Measurements from ENCODE around the gene EZH2. TPM values are rescaled to one million over a fixed set of nuclear protein-coding genes. Genes with fewer than 3 reads are reported as not detected.
A peak's percentile ranks its signal among the peaks of the same experiment; 100 is the strongest.

Gene EZH2
- total RNA-seq, 2 experiments from 2014 or later: 115 to 118 TPM

DNA sequence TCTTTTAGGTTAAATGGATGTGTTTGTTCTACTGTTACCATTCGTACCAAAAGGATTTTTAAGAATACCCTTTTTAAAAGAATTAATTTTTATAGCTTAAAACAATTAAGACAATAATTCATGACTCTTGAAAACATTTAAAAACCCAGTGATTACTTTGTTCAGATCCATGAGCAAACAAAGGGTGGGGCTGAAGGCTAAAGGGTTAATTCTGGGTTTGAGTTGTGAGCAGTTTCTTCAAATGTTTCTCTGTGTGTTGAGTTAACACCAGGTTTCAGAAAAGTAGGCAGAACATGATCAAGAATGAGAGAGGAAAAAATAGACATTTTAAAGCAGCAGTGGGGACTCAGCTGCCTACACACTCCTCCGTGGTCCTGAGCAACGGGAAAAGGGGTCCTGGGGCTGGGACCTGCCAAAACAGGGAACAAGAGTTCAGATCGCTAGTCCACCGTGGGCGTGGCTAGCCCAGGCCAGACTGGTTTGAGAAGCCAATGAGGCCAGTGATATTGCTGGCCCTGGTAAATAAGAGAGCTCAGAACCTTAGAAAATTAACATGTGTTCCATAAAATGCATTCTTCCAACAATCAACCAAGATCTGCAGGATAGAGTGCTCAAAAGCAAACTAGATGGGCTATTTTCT, 14.9 kb upstream of the EZH2 start:
- H3K9me3 Mint-ChIP-seq (ENCODE audit: insufficient read depth): no peaks in the 10 kb centered on the region
- POLR2A ChIA-PET: no interaction called here

DNA sequence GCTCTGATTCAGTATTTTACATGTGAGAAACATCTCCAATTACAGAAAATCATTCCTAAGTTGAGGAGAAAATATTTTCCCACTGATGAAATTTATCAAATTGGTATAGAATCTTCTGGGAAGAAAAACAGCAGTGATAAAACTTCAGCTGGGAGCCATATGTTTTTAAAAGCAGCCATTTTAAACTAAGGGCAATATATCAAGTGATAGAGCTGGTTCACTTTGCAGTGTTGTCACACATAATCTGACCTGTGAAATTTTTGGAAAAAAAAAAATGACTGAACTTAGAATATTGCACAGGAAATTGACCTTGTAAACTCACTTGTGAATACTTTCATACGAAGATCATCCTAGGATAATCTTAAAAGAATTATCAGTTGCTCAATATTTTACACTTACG, 10.5 kb upstream of the EZH2 start:
- Mint-ChIP-seq H3K27me3 (ENCODE audit: low read depth) (no peaks in the 10 kb centered on the region), H3K36me3 (ENCODE audit: low read depth) (no peaks in the 10 kb centered on the region), H3K27ac (no peak overlapping the region), H3K9me3 (ENCODE audit: insufficient read depth) (no peaks in the 10 kb centered on the region), H3K4me1 (ENCODE audit: low read depth) (peaks cover 11% of the 10 kb centered on the region), H3K4me3 (no peak overlapping the region)
- ATAC-seq (no peak), DNase-seq (no peak)
- POLR2A ChIA-PET: interaction anchor here (0.7 to 1.8 kb wide), 3 partner anchors 10 to 45 kb away, joined by 3 to 5 read pairs (median 3); partner anchors contain the start of gene EZH2
- CTCF ChIA-PET: no interaction called here

More for the DNA sequence above, 14.9 kb upstream of the EZH2 start:
- peaks cover 2% of the 10 kb centered on the region for H3K4me1 Mint-ChIP-seq (ENCODE audit: low read depth)
- DNase-seq (no peak), ATAC-seq (no peak)
- H3K4me3 Mint-ChIP-seq: no peak overlapping the region
- no peaks in the 10 kb centered on the region for H3K27me3 Mint-ChIP-seq (ENCODE audit: low read depth)
- CTCF ChIA-PET: interaction anchor here (1.2 kb wide), 1 partner anchor 43 kb away, joined by 3 read pairs; no protein-coding TSS in a partner anchor
- no peak overlapping the region for H3K27ac Mint-ChIP-seq
- H3K36me3 Mint-ChIP-seq (ENCODE audit: low read depth): no peaks in the 10 kb centered on the region

DNA sequence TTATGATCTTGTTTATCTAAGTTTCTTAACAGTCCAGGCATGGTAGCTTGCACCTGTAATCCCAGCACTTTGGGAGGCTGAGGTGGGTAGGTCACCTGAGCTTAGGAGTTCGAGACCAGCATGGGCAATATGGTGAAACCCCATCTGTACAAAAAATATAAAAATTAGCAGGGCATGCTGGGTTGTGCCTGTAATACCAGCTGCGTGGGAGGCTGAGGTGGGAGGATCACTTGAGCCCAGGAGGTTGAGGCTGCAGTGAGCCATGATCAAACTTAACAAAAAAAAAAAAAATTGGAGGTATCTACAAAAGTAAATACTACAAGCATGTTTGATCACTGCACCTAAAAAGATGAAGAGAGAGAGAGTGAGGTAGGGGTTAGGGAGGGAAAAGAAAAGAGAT, 9.0 kb upstream of the EZH2 start:
- H3K4me3 Mint-ChIP-seq: no peak overlapping the region
- CTCF ChIA-PET: interaction anchor here (0.6 to 1.5 kb wide), 3 partner anchors 20 to 368 kb away, joined by 3 to 5 read pairs (median 3); no protein-coding TSS in a partner anchor
- no peak for DNase-seq

DNA sequence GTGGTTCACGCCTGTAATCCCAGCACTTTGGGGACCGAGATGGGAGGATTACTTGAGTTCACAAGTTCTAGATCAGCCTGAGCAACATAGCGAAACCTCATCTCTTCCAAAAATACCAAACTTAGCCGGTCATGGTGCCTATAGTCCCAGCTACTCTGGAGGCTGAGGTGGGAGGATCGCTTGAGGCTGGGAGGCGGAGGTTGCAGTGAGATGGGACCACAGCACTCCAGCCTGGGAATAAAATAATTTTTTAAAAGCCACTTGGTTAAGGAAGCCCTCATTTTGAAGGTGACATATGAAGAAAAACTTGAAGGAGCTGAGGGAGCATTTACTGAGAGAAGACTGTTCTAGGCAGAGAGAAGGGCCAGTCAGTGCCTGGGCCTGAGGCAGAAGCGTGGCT, 4.2 kb upstream of the EZH2 start:
- POLR2A ChIA-PET: interaction anchor here (0.6 to 1.1 kb wide), 2 partner anchors 28 to 53 kb away, joined by 3 to 5 read pairs; no protein-coding TSS in a partner anchor
- H3K9me3 Mint-ChIP-seq (ENCODE audit: insufficient read depth): no peaks in the 10 kb centered on the region
- H3K27ac Mint-ChIP-seq: no peak overlapping the region
- H3K27me3 Mint-ChIP-seq (ENCODE audit: low read depth): no peaks in the 10 kb centered on the region
- DNase-seq (no peak), ATAC-seq (no peak)
- no peak overlapping the region for H3K4me3 Mint-ChIP-seq
- H3K36me3 Mint-ChIP-seq (ENCODE audit: low read depth): peaks cover 19% of the 10 kb centered on the region
- CTCF ChIA-PET: interaction anchor here (0.7 to 1.8 kb wide), 3 partner anchors 25 to 75 kb away, joined by 3 to 7 read pairs (median 6); no protein-coding TSS in a partner anchor
- peaks cover 28% of the 10 kb centered on the region for H3K4me1 Mint-ChIP-seq (ENCODE audit: low read depth)

More for the DNA sequence above, 9.0 kb upstream of the EZH2 start:
- peaks cover 16% of the 10 kb centered on the region for H3K4me1 Mint-ChIP-seq (ENCODE audit: low read depth)
- POLR2A ChIA-PET: interaction anchor here (0.8 to 1.8 kb wide), 2 partner anchors 15 to 46 kb away, joined by 3 to 5 read pairs; no protein-coding TSS in a partner anchor
- H3K27me3 Mint-ChIP-seq (ENCODE audit: low read depth): no peaks in the 10 kb centered on the region
- no peak for ATAC-seq
- no peaks in the 10 kb centered on the region for H3K9me3 Mint-ChIP-seq (ENCODE audit: insufficient read depth)
- H3K36me3 Mint-ChIP-seq (ENCODE audit: low read depth): peaks cover 6% of the 10 kb centered on the region
- H3K27ac Mint-ChIP-seq: no peak overlapping the region

DNA sequence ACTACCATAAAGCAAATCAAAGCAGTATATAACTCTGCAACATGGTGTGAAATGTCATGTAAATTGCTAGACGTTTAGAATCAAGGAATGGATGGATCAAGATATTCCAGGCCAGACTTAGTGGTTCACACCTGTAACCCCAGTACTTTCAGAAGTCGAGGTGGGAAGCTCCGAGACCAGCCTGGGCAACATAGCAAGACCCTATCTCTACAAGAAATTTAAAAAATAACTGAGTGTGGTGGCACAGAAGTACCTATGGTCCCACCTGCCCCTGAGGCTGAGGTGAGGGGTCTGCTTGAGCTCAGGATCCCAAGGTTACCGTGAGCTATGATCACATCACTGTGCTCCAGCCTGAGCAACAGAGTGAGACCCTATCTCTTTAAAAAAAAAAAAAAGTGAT, 2.8 kb upstream of the EZH2 start:
- Mint-ChIP-seq H3K9me3 (ENCODE audit: insufficient read depth) (no peaks in the 10 kb centered on the region), H3K36me3 (ENCODE audit: low read depth) (peaks cover 25% of the 10 kb centered on the region), H3K27me3 (ENCODE audit: low read depth) (no peaks in the 10 kb centered on the region), H3K4me1 (ENCODE audit: low read depth) (peaks cover 29% of the 10 kb centered on the region), H3K4me3 (peak overlapping the region; percentile 58), H3K27ac (no peak overlapping the region)
- POLR2A ChIA-PET: interaction anchor here (0.7 kb wide), 1 partner anchor 181 kb away, joined by 3 read pairs; no protein-coding TSS in a partner anchor
- ATAC-seq: no peak
- DNase-seq: no peak
- CTCF ChIA-PET: interaction anchor here (0.6 to 1.3 kb wide), 5 partner anchors 25 to 1018 kb away, joined by 3 to 5 read pairs (median 3); no protein-coding TSS in a partner anchor

DNA sequence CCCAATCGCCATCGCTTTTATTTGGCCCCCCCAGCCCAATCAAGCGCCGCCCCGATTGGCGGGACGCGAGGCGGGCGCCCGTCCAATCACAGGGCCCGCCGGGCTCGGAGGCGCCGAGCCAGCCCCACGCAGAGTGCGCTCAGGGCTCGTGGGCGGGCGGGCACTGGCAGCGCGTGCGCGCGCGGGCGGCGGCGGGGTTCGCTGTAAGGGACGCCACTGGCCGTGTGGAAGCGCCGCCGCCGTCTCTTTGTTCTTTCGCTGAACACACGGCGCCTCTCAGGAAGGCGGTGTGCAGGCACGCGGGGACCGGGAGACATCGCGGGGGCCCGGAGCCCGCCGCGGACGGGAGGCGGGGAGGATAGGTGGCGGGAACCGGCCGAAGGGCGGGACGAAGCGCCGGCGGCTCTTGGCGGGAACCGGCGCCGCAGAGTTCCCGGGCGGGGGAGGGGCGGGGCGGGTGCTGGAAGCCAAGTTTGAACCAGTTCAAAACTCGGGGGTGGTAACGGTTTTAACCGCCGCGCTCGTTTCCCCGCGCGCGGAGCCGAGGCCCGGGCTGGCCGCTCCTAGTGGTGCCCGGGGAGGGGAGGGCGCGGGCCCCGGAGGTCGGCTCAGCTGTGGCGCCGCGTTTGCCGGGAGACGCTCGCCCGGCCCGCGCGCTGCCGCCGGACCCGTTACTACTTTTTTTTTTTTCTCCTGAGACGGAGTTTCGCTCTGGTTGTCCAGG, 370 bp upstream of the EZH2 start:
- Mint-ChIP-seq H3K4me3 (peak overlapping the region; percentile 92), H3K4me1 (ENCODE audit: low read depth) (peaks cover 36% of the 10 kb centered on the region), H3K27me3 (ENCODE audit: low read depth) (no peaks in the 10 kb centered on the region), H3K27ac (peak overlapping the region; percentile 99), H3K36me3 (ENCODE audit: low read depth) (peaks cover 30% of the 10 kb centered on the region), H3K9me3 (ENCODE audit: insufficient read depth) (no peaks in the 10 kb centered on the region)
- POLR2A ChIA-PET: interaction anchor here (1.0 to 3.2 kb wide), 8 partner anchors 11 to 57 kb away, joined by 3 to 59 read pairs (median 10); no protein-coding TSS in a partner anchor
- CTCF ChIA-PET: interaction anchor here (0.9 to 2.0 kb wide), 5 partner anchors 28 to 79 kb away, joined by 3 to 26 read pairs (median 7); no protein-coding TSS in a partner anchor
- DNase-seq (peak; percentile 95), ATAC-seq (peak; percentile 93)

DNA sequence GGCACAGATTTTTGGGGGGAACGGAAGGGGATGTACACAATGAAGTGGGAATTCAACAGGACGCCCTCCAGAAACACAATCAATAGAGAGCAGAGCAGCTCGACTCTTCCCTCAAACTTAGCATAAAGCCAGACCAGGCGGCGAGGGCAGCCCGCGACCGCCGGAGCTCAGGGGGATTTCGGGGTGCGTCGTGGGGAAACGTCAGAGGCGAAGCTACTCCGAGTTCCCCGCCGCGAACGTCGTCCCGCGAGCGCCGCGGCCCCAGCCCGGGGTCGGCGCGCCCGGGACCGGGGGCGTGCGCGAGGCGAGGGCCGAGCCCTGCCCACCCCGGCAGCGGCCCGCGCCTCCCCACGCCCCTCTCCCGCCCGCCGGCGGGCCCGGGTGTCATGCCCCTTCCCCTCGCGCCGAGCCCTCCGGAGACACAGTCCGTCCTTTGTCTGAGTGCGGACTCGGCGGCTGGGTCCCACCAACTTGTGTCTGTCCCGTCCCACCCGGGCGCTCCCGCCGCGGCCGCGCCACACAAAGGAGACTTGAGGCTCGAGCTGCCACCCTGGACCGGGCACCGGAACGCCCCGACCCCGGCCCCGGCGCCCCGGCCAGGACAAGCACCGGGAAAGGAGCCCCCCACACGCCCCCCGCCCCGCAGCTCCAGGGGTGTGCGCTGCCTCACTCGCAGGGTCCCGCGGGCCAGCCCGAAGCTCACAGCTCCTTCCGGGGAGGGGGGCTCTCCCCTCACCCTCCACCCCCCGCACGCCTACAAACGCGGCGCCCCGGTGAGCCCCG, 634 bp downstream of the EZH2 start:
- ChIA-PET POLR2A (interaction anchor here (0.6 to 3.2 kb wide), 16 partner anchors 10 to 185 kb away, joined by 3 to 59 read pairs (median 4); partner anchors contain the start of genes CUL1 and PDIA4), CTCF (interaction anchor here (0.8 to 2.0 kb wide), 9 partner anchors 10 to 79 kb away, joined by 3 to 26 read pairs (median 5); no protein-coding TSS in a partner anchor)
- Mint-ChIP-seq H3K4me1 (ENCODE audit: low read depth) (peaks cover 34% of the 10 kb centered on the region), H3K27me3 (ENCODE audit: low read depth) (no peaks in the 10 kb centered on the region), H3K9me3 (ENCODE audit: insufficient read depth) (no peaks in the 10 kb centered on the region), H3K27ac (peak overlapping the region; percentile 95), H3K36me3 (ENCODE audit: low read depth) (peaks cover 24% of the 10 kb centered on the region), H3K4me3 (peak overlapping the region; percentile 97)
- DNase-seq: peak; percentile 54
- ATAC-seq: peak; percentile 20

DNA sequence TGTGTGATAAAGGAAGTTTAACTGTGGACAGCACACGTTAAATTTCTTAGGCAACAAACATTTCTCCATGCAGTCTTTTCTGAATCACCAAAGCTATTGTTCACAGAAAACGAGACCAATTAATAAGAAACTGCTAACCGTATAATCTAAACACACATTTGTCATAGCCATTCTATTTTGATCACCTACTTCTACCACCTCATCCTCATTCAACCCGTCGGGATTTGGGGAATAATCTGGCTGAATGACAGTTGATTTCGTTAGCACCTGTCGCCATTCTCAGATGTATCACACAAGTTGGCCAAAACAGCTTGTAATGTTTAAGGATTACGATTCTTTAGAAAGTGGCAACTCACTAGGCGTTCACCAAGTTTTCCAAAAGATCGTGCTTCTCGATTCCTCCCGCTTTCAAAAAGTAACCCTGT, 1.2 kb downstream of the EZH2 start:
- H3K36me3 Mint-ChIP-seq (ENCODE audit: low read depth): peaks cover 27% of the 10 kb centered on the region
- H3K27ac Mint-ChIP-seq: peak overlapping the region; percentile 95
- peaks cover 39% of the 10 kb centered on the region for H3K4me1 Mint-ChIP-seq (ENCODE audit: low read depth)
- ChIA-PET CTCF (interaction anchor here (0.8 to 2.0 kb wide), 9 partner anchors 9 to 80 kb away, joined by 3 to 26 read pairs (median 5); no protein-coding TSS in a partner anchor), POLR2A (interaction anchor here (0.6 to 3.2 kb wide), 15 partner anchors 10 to 184 kb away, joined by 3 to 59 read pairs (median 4); partner anchors contain the start of genes CUL1 and PDIA4)
- H3K4me3 Mint-ChIP-seq: peak overlapping the region; percentile 97
- DNase-seq (no peak), ATAC-seq (no peak)
- no peaks in the 10 kb centered on the region for H3K9me3 Mint-ChIP-seq (ENCODE audit: insufficient read depth)
- H3K27me3 Mint-ChIP-seq (ENCODE audit: low read depth): no peaks in the 10 kb centered on the region

DNA sequence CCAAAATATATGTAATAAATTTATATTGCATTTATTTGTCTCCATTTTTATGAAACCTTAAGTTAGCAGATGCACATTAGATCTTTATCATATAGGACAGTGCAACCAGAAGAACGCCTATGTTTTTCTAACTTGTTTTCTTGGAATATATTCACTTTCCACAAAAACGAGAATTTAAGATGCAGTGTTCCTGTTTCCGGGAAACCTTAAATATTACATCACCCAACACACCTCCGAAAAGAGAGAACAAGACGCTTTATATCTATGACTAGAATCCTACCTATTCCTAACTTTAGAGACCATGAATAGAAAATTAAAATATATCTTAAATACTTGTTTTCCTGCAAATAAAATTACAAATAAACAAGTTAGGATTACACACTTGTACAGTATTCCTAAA, 1.9 kb downstream of the EZH2 start:
- DNase-seq: no peak
- ATAC-seq: no peak
- Mint-ChIP-seq H3K9me3 (ENCODE audit: insufficient read depth) (no peaks in the 10 kb centered on the region), H3K4me3 (peak overlapping the region; percentile 97), H3K27ac (no peak overlapping the region), H3K27me3 (ENCODE audit: low read depth) (no peaks in the 10 kb centered on the region), H3K36me3 (ENCODE audit: low read depth) (peaks cover 33% of the 10 kb centered on the region), H3K4me1 (ENCODE audit: low read depth) (peaks cover 46% of the 10 kb centered on the region)
- ChIA-PET CTCF (interaction anchor here (1.2 to 2.0 kb wide), 4 partner anchors 9 to 60 kb away, joined by 5 to 26 read pairs (median 8); no protein-coding TSS in a partner anchor), POLR2A (interaction anchor here (0.7 to 3.2 kb wide), 8 partner anchors 31 to 105 kb away, joined by 3 to 59 read pairs (median 4); no protein-coding TSS in a partner anchor)

DNA sequence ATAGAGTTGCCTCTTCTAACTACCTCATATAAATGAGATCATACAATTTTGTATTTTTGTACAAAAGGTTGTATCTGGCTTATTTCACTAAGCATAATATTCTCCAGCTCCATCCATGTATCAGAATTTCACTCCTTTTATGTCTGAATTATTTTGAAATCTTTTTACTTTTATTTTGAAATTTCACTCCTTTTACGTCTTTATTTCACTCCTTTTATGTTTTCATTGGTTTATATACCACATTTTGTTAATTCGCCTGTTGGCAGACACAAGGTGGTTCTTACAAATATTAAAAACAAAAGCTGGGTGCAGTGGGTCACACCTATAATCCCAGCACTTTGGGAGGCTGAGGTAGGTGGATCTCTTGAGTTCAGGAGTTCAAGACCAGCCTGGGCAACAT, 5.8 kb downstream of the EZH2 start:
- H3K36me3 Mint-ChIP-seq (ENCODE audit: low read depth): peaks cover 24% of the 10 kb centered on the region
- no peak overlapping the region for H3K27ac Mint-ChIP-seq
- no peak overlapping the region for H3K4me3 Mint-ChIP-seq
- no peaks in the 10 kb centered on the region for H3K9me3 Mint-ChIP-seq (ENCODE audit: insufficient read depth)
- H3K4me1 Mint-ChIP-seq (ENCODE audit: low read depth): peaks cover 54% of the 10 kb centered on the region
- DNase-seq (no peak), ATAC-seq (no peak)
- ChIA-PET POLR2A (interaction anchor here (0.8 to 1.5 kb wide), 2 partner anchors 25 to 63 kb away, joined by 3 to 6 read pairs; no protein-coding TSS in a partner anchor), CTCF (interaction anchor here (0.9 to 1.9 kb wide), 4 partner anchors 22 to 63 kb away, joined by 3 to 5 read pairs (median 4); no protein-coding TSS in a partner anchor)
- H3K27me3 Mint-ChIP-seq (ENCODE audit: low read depth): no peaks in the 10 kb centered on the region

Measured in activated CD8-positive, alpha-beta T cell treated with anti-CD3 and anti-CD28 coated beads, Interleukin-2, amount 10 ng/mL, durations not matched to agents 7 days and 5 days (primary cell).